NCI-H460 (cell line): Measurements from ENCODE around the gene ACOXL. TPM values are rescaled to one million over a fixed set of nuclear protein-coding genes. Genes with fewer than 3 reads are reported as not detected.

Experiments used
- DNase-seq: peaks from one replicate; pipeline ENCODE4 v3.0.0-alpha.2; 2016; ENCODE audit warnings: low read depth; ENCODE audit errors: extremely low read depth
- total RNA-seq: library from RNA; depleted of rRNA; stranded (reverse); fragments of >200 nt; shearing (Covaris generic); gene quantifications from 2 replicates; pipeline ENCODE4 v1.2.3, GENCODE V29; 2014

ACOXL gene
- total RNA-seq, 1 experiment from 2014 or later = not detected

DNA sequence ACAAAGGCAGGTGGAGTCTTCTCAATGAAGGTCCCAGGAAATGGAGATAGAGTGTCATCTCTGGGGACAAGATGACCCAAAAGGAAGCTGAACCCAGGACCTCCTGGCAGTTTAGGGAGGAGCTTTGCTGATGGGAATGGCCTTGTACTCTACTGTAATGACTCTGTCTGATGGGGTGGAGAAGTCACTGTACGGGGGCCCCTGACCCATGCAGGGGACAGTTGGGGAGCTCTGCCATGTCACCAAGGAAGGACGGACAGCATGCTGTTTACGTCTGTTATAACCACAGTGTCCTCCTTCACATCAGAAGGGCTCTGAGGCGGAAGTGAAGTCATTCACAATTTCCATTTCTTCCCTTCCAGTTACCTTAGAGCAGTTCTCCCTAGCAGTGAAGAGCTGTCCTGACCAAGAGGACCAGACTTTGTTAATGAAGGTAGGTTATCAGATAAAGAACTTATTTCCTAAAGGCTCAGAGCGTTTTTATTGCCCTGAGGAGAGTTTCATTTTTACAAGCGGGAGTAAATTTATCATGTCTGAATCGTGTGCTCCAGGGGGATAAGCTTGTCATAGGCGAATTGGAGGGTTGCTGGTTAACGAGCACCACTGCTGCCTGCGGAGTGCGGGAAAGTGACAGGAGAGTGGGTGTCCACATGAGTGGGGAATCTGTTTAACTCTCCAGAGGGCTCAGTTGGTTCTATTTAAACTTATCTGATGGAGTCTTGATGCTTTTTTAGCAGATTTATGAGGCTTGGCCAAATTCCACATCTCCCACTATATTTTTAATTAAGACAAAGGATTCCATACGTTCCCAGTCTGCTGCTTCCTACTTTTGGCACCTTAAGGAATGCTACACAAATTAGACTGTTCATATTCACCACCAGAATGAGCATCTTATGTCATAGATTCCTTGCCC lies 316.7 kb downstream of the ACOXL start:
- DNase-seq = no peak

DNA sequence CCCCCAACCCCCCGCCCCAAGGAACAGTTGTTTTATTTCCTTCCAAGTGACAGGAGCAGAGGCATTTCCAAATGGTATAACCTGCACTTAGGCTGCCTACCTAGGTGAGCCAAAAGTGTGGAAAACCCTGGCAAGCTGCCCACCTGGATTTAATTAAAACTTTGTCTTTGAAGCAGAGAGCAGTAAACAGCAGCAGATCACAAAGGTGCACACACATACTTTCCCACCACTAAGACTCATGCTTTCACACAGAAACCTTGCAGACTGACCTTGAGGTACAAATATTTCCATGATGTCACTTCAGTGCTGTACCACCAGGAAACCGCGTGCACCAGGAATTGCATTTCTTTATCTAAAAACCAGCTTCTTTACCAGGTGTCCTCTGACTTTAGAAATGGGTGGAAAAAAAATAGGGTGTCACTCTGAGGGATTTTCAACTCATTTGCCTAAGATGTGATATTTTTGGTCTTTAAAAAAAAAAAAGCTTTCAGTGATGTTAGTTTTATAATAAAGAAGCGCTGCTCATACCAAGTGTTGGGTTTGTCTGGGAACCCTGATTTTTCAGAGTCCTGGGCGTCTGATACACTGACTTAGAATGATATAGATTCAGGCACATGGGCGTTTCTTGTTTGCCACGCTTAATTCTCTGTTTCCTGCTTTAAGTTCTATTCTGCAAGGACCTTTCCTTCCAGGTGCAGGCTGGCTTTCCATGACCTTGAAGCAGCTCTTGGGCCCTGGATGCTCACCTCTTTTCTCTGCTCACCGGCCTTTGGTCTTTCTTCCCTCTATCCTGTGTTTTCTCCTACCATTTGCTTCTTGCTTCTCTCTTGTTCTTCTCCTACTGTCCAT lies 317.6 kb downstream of the ACOXL start:
- DNase-seq = no peak

DNA sequence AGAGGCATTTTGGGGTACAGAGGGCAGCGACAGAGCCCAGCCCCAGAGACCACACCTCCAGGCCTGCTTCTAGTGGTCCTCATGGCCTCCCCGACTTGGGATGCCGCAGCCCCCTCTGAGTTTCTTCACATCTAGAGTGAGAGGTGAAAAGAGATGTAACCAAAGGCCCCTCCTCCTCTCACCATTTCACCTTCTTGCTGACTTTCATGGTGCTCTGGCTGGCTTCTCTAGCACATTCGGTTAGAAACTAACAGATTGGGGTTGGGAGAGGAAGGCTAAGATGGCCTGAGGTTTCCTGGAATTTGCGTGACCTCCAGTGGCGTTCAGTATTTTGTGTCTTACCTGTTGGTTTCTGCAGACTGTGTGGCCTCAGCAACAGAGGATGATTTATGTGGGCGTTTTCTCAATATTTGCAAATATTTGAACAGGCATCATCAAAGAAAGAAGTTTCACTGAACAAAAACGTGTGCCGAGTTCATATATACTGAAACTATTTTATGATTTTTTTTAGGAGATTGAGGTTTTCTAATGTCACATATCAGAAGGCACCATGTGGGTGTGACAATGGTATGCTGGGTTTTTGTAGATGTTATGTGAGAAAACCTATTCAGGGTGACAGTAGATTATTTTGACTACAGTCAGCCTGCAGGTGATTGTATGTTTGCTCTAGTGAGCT lies 318.5 kb downstream of the ACOXL start:
- DNase-seq = no peak

DNA sequence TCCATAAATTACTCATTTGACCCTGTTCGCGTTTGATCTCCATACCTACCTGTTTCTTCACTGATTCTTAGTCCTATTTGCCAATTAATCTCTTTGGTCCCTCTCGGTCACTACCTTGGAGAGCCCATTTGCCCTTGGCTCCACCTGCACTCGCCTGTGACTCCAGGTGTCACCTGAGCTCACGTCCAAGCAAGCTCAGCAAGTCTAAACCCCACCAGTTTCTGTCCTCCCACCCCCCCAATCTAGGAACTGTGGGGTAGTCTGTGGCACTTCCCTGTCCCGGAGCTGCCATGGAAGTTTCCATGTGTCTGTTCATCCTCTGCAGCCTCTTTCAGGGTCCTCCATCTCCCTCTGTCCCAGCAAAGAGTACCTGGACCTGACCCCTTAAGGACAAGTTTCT lies 320.2 kb downstream of the ACOXL start:
- no peak for DNase-seq

DNA sequence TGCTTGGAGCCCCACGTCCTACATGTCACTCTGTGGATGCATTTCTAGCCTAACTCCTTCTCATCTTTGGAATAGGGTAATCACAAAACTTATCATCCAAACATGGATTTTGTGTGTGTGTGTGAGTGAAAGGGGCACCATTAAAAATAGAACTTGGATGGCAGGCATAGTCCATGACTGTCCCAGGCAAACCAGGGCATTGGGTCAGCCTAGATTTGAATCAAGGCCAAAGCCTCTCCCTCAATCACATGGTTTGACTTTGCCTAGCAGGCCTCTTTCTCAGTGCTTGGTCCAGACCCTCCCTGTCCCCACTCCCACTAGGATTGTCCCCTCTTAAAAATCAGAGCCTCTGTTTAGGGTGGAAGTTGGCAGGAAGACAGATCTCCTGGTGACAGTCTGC lies 320.9 kb downstream of the ACOXL start:
- DNase-seq = no peak

DNA sequence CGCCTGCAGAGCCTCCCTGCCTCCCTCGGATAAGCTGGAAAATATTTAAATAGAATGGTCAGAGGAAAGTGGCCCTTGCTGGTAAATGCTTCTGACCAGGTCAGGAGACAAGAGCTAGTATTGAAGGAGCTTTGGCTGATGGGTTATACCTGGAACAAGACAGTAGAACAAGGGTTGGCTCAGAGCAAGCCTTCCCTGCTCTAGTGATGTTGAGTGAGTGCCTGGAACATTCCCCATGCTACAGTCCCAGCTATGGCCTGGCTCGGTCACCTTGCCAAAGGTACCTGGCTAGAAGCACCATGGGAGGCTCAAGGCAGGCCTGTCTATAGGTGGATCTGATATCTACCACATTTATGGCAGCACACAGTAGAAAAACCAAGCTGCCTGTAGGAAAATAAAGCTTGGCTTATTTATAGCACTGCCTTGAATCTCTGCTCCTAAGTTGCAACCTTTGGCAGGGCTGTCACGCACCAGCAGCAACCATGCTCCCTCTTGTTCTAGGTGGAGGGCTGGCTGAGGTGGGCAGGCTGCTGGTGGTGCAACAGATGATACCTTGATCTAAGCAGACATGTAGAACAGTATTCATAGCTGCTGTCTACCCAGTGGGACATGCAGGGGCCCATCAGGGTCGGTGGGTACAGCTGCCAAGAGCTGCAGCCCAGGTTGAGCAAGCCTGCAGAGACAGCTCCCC lies 321.6 kb downstream of the ACOXL start:
- DNase-seq = no peak

DNA sequence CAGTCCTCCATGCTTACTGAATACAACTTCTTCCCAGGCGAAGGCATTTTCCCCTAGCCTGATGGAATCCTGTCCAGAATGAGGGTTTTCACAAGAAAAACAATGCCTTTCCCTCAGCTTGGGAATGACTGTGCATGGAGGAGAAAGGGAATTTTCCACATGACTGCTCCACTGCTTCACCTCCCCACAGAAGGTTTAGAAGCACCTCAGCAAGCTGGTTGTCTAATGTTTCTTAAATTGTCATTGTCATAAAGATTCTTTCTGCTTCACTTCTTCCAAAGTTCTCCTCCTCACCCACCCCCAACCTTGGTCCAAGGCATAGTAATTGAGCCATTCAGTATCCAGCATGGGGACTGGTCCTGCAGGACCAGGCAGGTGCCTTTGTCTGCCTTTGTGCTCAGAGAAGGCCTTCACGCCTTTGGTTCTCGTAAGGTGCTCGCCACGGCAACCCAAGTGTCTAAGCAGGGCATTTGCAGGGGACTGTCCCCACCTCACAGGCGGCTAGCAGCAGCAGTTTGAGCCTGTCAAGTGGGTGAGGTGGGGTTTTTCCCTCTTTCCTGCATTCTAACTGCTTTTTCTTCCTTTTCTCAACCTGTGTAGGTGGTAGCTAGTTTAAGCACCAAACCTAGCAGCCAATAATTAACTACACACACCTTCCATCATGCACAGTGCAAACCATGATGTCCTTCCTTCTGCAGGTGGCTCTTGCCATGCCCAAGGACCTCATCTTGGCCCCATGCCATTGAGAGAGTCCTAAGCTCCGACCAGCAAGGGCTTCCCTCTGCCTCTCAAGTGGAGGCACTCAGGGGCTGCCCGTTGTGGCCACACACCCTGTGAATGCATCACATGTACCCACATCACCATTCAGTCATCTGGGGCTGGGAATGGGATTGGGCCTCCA lies 322.7 kb downstream of the ACOXL start:
- no peak for DNase-seq

DNA sequence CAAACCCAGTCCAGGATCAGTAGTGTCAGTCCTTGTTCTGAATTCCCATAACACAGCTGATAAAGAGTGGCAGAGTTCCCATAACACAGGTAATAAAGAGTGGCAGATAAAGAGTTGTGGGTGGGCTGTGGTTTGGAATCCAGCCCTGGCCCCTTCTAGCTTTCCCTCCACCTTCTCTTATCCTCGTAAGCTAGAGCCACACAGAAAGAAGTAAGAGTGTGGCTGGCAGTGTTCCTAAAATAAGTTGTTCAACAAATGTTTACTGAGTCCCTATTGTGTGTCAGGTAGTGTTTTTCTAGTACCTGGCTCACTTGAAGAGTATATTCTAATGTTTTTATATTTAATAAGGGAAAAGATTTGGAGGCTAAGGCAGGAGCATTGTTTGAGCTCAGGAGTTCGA lies 323.4 kb downstream of the ACOXL start:
- DNase-seq = no peak

DNA sequence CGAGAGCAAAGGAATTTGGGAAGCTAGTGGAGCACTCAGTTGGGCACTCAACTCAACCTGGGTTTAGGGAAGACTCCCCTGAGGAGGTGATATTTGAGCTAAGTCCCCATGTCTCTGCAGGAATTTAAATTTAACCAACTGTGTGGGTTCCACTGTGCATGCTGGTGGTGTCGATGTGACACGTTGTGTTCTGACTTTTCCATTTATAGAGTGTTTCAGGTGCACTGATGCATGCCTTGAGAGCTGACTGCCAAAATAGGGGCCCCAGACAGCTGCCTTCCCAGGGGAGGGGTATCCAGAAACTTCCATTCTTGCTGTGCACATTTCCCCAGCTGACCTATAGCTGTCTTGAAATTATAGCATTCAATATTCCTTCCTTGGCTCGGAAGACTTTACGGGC lies 324.7 kb downstream of the ACOXL start:
- no peak for DNase-seq

DNA sequence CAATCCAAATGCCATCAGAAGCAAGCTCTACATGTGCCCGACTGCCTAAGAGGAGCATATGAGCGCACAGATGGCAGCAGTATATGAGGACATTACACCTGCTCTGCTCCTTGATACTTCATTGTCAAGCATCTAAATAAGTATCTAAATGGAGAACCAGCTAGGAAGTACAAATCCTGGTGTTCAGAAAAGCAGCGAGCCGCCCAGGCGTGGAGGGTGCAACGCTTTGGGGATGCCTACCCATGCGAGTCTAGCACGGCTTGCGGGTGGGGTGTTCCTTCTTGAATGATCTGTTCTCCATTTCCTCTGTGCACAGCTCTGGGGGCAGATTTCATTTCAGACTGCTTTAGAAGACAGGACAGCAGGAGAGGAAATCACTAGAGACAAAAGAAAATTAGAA lies 325.3 kb downstream of the ACOXL start:
- DNase-seq = no peak

DNA sequence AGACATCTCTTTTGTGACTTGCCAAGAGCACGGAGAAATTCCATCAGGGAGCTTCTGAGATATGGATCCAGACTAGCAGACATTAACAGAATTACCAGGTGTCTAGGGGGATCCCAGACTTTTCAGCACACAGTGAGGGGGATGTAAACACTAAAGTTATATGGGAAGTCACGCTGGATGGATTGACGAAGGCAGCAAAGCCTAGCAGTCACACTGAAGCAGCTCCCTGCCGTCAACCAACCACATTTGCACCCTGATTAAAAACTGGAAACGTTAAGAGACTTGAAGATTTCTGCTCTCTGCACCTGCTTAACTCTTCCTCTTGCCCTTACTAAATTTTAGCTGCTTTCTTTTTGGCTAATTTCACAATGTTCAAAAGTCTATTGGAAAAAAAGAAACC lies 325.9 kb downstream of the ACOXL start:
- DNase-seq = no peak

DNA sequence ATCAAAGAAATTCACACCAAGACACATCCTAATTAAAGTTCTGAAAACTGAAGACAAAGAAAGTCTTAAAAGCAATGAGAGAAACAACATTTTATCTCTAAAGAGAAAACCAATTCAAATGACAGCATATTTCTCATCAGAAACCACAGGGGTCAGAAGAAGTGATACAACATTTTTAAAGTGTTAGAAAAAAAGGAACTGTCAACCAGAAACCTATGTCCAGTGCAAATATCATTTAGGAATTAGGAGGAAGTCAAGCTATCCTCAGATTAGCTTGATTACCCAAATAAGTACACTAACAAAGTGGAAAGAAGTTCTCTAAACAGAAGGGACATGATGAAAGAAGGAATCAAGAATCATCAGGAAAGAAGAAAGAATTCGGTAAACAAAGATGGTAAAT lies 328.8 kb downstream of the ACOXL start:
- no peak for DNase-seq

DNA sequence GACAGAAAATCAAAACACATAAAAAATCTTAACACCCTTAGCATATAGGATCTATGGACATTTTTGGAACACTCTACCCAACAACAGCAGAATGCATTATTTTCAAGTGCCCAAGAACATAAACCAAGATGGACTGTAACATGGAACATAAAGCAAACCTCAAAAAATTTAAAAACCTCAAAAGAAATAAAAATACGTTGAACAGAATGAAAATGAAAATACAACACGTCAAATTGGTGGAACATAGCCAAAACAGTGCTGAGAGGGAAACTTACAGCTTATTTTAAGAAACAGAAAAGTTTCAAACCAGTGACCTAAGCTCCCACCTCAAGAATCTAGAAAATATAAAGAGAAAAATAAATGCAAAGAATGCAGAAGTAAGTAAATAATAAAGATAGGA lies 330.0 kb downstream of the ACOXL start:
- DNase-seq = no peak

DNA sequence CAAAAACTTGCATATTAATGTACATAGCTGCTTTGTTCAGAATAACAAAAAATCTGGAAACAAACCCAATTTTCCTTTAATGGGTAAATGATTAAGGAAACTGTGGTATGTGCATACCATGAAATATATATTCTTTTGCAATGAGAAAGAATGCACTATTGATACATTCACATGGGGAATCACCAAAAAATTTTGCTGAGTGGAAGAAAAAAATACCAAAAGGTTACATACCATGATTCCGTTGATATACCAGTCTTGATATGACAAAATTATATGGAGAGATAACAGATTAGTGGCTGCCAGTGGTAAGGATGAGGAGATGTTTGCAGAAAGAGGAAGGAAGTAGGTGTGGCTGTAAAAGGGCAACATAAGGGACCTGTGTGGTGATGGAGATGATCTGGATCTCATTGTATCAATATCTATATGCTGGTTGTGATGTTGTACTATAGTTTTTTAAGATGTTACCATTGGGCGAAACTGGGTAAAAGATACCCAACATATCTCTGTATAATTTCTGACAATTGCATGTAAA lies 333.8 kb downstream of the ACOXL start:
- DNase-seq = no peak

DNA sequence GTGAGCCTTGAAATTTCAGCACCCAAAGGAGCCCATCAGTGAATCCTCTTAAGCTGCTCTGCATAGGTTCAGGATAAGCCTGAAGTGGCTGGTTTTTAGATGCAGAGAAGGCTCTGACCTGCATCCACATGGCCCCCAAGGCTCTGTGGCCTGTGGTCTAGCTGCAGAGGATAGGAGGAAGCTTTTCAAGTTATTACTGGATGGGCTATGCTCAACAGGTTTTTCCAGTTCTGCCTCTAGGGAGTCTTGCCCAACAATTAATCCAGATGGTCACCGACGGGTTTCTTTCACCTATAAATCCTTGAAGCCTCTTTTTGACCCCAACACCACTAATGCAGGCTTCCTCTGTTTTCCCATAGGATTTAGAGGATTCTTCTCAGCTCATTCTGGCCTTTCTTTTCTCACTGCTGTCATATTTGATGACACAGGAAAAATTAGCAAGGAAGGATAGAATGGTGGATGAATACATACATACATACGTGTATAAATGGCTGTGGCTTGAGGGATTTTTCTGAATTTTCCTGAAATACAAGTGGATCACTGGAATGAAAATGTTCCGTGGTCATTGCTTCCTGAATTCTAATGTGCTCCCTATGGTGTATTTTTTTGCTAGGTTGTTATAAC lies 336.2 kb downstream of the ACOXL start:
- DNase-seq = no peak

DNA sequence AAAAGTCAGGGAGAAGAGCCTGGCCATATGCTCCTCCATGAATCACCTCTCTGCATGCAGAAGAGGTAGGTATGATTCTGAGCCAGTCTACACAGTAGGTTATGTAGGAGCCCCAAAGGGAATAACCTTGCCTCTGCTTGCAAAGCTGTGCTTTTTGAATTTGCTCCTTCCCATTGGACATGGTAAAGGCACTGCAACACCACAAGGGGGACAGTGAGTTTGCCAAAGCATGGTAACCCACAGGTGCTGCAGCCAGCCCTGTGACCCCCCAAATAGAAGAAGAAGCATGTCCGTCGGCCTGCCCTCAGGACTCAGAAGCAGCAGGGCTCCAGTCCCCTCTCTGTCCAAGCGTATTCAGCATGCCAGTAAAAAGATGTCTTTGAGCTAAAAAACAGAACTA lies 337.3 kb downstream of the ACOXL start:
- no peak for DNase-seq

DNA sequence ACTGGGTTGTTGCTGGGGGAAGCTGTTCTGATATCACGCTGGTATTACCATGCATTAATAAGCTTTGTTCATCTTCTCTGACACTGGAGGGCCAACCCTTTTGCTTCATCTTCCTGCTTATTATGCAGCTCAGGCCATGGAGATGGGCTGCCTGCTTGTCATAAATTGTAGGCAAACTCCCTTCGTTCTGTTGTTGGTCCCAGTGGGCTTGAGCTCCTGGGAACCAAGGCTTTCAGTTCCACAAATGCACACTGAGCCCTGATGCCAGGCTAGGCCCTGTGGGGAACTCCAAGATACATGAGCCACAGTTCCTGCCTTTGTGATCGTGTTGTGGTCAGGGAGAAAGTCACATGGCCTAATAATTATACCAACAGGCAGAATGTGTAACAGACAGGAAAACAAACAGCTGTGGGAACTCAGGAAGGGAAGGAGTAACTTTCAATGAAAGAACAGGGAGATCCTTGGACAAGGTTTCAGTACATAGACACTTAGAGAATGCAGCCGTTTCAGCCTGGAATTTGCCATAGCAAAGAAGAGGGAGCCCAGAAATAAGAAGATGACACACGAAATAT lies 339.3 kb downstream of the ACOXL start:
- DNase-seq = no peak

DNA sequence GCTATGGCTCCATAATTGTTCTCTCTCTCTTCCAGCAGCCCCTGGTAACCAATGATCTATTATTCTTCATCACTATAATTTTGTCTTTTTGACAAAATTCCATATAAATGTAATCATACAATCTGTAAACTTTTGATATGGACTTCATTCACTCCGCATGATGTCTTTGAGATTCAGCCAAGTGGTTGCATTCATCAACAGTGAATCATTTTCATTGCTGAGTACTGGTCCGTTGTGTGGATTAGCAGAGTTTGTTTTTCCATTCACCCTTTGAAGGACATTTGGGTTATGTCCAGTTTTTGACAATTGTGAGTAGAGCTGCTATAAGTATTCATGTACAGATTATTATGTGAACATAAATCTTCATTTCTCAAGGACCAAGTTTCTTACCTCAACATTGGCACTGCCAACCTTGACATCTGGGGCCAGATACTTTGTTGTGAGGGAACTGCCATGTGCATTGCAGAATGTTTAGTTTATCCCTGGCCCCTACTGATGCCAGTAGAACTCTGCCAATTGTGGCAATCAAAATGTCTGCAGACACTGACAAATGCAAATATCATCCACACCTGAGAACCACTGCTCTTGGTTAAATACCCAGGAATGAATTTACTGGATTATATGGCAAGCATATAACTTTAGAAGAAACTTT lies 340.0 kb downstream of the ACOXL start:
- no peak for DNase-seq
